Occipital lobe (tissue), 2 donors: ENCODE measurements around the gene COPB1. TPM values are rescaled to one million over a fixed set of nuclear protein-coding genes. Genes with fewer than 3 reads are reported as not detected.
A peak's percentile ranks its signal among the peaks of the same experiment; 100 is the strongest.
"Not testable (repeated sequence)": the region's sequence is repeated elsewhere in the genome, so short reads cannot be mapped to it uniquely, and the experiment has no call there.

Experiments used
- DNase-seq: peaks from one replicate; lab custom pipeline; 2025; lab: John Stamatoyannopoulos, UW
- total RNA-seq: library from RNA; depleted of rRNA; stranded (reverse); fragments of >200 nt; gene quantifications from one replicate; pipeline ENCODE4 v1.2.3, GENCODE V29; 2014

COPB1 gene
- 154 TPM for total RNA-seq

- peak; percentile 90 for DNase-seq
These were observed at the start of gene COPB1 for GRCh38 chr11:14499560-14500180. TSS of gene COPB1 (minus strand) at chr11:14499811. CDS start at chr11:14498928, 883 bp downstream.

- no peak for DNase-seq
These were observed 47.8 kb upstream of the COPB1 start for GRCh38 chr11:14547440-14547839.

- DNase-seq = no peak
These were observed 47.1 kb upstream of the COPB1 start for GRCh38 chr11:14546672-14547071.

- DNase-seq = no peak
These were observed 45.0 kb upstream of the COPB1 start for GRCh38 chr11:14544611-14545010.

- no peak for DNase-seq
These were observed 43.6 kb upstream of the COPB1 start for GRCh38 chr11:14543260-14543659.

GRCh38 chr11:14542324-14542723, 42.7 kb upstream of the COPB1 start:
- no peak for DNase-seq

GRCh38 chr11:14541192-14541947, 41.8 kb upstream of the COPB1 start:
- no peak for DNase-seq

- no peak for DNase-seq
These were observed 40.4 kb upstream of the COPB1 start for GRCh38 chr11:14539982-14540421.

GRCh38 chr11:14538926-14539554, 39.4 kb upstream of the COPB1 start:
- DNase-seq = no peak

- DNase-seq = no peak
These were observed 38.8 kb upstream of the COPB1 start for GRCh38 chr11:14538271-14538925.

- no peak for DNase-seq
These were observed 37.6 kb upstream of the COPB1 start for GRCh38 chr11:14537134-14537599.

- DNase-seq = not testable (repeated sequence)
These were observed 35.6 kb upstream of the COPB1 start for GRCh38 chr11:14535166-14535565.

GRCh38 chr11:14529951-14530350, 30.3 kb upstream of the COPB1 start:
- no peak for DNase-seq

- no peak for DNase-seq
These were observed 29.7 kb upstream of the COPB1 start for GRCh38 chr11:14529321-14529720.

GRCh38 chr11:14522801-14523200, 23.2 kb upstream of the COPB1 start:
- no peak for DNase-seq

- no peak for DNase-seq
These were observed 22.6 kb upstream of the COPB1 start for GRCh38 chr11:14522245-14522644.

GRCh38 chr11:14520747-14521151, 21.1 kb upstream of the COPB1 start:
- DNase-seq = no peak

- DNase-seq = peak; percentile 92
These were observed 20.5 kb upstream of the COPB1 start, which contains the start of gene PSMA1 for GRCh38 chr11:14519917-14520746. TSS of gene PSMA1 (minus strand) at chr11:14520386. CDS start at chr11:14520299, 87 bp downstream.

- no peak for DNase-seq
These were observed 19.9 kb upstream of the COPB1 start for GRCh38 chr11:14519597-14519916.

GRCh38 chr11:14518820-14519219, 19.2 kb upstream of the COPB1 start:
- DNase-seq = no peak

GRCh38 chr11:14513800-14514199, 14.2 kb upstream of the COPB1 start:
- no peak for DNase-seq
